ENCODE results near the gene SEC14L2.

The SEC14L2 gene

DNA sequence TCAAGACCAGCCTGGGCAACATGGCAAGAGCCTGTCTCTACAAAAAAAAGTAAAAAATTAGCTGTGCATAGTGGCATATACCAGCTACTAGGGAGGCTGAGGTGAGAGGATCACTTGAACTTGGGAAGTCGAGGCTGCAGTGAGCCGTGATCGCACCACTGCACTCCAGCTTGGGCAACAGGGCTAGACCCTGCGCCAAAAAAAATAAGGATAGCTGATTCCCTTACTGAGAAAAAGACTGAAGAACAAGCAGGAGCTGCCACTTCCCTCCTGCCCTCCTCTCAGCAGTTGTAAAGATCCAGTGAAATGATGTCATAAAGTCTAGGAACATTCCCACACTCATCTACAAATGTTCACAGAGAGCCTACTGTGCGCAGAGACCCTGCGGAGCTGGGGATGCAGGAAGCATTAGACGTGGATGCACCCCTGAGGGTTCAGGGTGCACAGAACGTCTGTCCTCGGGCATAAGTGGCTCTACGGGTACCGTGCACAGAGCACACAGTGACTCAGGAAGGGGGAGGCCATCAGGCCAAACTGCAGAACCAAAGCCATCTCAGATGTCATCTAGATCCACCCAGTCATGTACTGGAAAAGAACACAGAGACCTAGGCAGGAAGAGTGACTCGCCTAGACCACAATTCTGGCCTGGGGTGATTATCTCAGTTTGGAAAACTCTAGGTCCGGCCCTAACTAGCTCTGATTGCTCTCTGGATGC lies 11.7 kb downstream of the SEC14L2 start:
- DNase-seq, result no peak

DNA sequence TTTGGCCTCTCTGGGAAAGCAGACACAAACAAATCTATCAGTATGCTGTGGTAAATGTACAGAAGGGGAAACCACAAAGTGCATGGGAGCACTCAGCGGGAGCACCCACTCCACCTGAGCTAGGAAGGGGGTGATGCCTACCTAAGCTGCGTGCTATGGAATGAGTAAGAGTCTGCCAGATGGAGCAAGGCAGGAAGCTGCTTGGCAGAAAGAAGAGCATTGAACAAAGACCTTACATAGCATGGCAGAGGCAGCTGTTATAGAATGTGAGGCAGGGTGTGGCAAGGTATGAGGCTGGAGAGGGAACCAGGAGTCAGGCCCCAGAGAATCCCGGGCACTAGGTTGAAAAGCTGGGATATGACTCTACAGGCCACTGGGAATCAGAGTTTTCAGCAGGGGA lies 15.0 kb downstream of the SEC14L2 start:
- DNase-seq, result no peak

GRCh38 chr22:30413001-30413400 lies 16.2 kb downstream of the SEC14L2 start:
- DNase-seq, result no peak

DNA sequence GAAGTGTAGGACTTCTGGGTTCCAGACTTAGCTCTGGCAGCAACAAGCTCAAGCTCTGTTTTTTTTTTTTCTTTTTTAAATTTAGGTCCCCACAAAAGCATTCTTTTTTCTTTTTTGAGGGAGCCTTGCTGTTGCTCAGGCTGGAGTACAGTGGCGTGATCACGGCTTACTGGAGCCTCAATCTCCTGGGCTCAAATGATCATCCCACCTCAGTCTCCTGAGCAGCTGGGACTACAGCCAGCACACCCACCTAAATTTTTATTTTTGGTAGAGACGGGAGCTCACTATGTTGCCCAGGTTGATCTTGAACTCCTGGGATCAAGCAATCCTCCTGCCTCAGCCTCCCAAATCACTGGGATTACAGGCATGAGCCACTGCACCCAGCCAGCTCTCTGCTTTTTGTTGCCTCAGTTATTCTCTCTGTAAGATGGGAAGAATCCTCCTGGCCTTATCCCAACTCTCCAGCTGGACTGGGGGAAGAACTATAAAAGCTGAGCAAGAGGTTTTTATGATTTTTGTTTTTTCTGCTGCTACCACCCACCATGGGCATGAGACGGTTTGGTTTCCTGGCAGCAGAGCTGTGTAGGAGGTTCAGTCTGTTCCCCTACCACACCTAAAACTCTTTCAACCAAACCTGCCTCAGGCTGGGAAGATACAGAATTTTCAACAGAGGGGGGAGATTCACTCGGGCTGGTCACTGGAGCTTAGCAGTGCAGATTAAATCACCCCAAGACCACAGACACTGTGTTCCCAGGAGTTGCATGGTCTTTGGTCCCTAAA lies 17.1 kb downstream of the SEC14L2 start:
- DNase-seq, result no peak

DNA sequence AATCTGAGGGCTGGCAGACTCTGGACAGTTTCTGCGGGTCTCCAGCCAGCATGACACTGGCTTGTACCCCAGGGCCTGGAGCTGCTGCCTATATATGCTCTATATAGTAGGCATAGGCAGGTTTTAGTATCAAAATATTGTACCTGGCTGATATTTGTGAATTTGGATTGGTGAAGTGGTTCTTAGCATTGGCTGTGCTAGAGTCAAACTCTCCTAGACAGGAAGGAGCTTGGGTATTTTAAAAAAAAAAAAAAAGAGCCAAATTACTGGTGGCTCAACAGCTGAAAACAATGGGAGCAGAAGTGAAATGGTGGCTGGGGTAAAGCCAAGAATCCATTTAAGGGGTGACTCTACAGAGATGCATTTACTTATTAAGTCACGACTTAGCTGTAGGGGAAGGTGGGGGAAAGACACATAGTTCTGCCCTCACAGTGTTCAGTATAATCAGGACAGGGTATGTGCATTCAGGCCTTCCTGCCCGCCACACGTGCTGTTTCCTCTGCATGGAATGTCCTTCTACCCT lies 17.8 kb downstream of the SEC14L2 start:
- no peak for DNase-seq

DNA sequence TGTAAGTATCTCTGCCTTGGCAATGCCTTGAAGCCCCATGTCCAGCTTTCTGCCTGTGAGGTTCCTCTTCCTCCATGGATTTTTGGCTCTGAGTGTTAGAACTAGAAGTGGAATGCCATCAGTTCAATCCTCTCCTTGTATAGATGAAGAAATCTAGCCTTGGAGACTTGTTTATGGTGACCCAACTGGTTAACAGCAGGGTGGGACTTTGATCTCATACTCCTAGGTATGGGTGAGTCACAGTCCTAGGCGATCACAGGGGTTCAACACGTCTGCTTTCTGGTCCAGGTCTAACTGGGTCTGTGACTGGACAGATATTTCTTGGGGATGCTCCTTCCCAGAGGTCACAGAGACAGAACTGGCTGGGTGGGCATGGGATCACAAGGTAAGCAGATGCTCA lies 19.6 kb downstream of the SEC14L2 start:
- DNase-seq, result no peak

DNA sequence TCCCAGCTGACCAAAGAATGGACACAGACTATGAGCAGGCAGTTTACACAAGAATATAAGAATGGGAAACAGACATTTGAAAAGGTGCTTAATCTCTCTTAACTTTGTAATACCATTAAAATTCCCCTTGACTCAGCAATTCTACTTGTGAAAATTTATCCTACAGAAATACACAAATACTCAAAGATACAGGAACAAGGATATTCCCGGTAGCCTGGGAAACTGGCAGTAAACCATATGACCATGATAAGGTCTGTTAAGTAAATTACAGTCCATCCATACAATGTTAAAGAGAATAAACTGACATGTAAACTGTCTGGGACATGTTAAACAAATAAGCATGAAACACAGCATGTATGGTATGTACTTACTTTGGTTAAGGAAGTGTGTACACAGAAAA lies 20.0 kb downstream of the SEC14L2 start:
- DNase-seq, result no peak

GRCh38 chr22:30420347-30421125 lies 23.7 kb downstream of the SEC14L2 start:
- no peak for DNase-seq

- DNase-seq, result no peak
These were observed 25.1 kb downstream of the SEC14L2 start for GRCh38 chr22:30421695-30422480.

- no peak for DNase-seq
These were observed 25.9 kb downstream of the SEC14L2 start for GRCh38 chr22:30422481-30423300.

GRCh38 chr22:30423301-30423958 lies 26.6 kb downstream of the SEC14L2 start:
- DNase-seq, result no peak

- peak; percentile 99 for DNase-seq
These were observed 27.2 kb downstream of the SEC14L2 start for GRCh38 chr22:30423959-30424533.

DNA sequence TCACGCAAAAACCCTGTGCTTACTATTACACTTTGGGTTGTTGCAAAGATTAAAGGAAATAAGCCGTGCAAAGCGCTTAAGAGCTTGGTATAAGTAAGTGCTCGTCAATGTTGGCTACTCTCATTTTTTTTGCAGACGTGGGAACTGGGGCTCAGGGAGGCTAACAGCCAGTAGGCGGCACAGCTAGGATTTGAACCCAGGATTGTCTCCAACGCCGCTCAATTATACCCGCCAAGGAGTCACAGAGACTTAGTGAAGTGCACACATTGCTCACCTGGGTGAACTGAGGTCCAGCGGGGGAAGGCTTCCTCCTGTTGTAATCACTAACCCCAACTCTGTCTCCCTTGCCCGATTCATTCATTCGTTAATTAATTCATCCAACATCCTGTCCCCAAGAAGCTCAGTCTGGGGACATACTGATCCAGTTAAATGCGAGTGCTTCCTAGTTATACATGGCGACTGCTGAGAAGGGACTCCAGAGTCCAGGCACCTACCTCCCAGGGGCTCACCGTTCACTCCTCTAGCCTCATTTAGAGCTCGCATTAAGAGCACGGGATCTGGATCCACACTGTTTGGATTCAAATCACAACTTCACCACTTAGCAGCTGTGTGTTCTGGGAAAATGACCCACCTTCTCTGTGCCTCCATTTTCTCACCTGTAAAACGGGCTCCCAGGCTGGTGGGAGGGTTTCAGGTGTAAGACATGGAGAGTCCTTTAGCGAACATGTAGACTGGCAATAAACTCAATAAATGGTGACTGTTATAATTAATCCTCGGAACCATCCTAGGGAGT lies 27.9 kb downstream of the SEC14L2 start:
- DNase-seq, result no peak

GRCh38 chr22:30425327-30425615 lies 28.5 kb downstream of the SEC14L2 start:
- no peak for DNase-seq

DNA sequence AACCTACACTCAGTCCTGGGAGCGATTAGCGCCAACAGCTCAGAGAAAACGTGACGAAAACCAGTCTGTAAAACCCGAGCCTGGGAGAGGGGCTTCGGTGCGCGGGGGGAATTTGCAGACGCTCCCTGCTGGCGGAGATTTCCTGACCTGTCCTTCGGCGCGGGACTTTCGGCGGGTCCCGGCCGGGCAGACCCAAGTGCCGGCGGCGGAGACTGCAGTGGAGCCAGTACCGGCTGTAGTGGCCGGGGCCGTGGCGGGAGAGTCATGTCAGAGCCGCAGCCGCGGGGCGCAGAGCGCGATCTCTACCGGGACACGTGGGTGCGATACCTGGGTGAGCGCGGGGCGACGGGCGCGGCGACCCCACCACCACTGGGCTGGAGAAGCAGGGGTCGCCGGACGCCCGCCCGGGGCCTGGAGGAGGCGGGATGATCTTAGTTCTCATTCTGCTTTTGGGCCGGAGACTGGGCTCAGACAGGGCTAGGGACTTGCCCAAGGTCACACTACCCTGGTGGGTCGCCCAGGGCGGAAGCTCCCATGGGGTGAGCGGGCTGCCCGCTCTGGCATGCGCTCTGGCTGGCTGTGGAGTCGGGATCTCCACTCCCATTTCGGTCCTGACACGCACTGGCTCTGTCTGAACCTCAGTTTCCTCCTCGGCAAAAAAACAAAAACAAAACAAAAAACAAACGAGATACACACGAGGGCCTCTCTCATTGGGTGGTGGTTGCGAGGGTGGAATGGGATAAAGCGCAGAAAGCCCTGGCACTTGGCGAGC lies 29.0 kb downstream of the SEC14L2 start, which contains the start of gene MTFP1:
TSS of gene MTFP1 (plus strand) at position 153 of the 772 bp plus-strand sequence. CDS start at position 265, 112 bp downstream.
- DNase-seq, result peak; percentile 9

- peak; percentile 80 for DNase-seq
These were observed 29.9 kb downstream of the SEC14L2 start for GRCh38 chr22:30426388-30427353.

DNA sequence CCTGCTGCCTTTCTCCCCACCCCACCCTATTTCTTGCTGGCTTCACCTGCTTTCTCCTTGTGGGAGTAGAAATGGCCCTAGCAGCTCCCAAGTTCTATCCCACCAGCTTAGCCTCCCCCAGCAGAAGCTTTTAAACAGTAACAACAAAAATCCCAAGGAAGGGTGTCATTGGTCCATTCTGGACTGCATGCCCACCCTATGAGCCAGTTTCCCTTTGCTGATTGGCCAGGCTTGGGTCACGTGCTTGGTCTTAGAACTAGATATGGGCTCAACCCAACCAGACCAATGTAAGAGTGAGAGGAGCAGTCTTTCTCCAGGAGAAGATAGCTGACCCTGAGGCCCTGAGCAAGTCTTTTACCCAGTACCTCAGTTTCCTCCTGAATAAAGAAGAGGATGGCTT lies 31.1 kb downstream of the SEC14L2 start:
- DNase-seq, result no peak

- no peak for DNase-seq
These were observed 33.1 kb downstream of the SEC14L2 start for GRCh38 chr22:30429887-30430286.

All from NCI-H2029 (cell line).